Activated CD4-positive, alpha-beta T cell treated with anti-CD3 and anti-CD28 coated beads for 36 hours (primary cell): ENCODE data around the gene RBM20. TPM values are rescaled to one million over a fixed set of nuclear protein-coding genes. Genes with fewer than 3 reads are reported as not detected.

ENCODE experiments used
- ATAC-seq: fragments of 200-7000 bp; cut with Tn5 transposase; one replicate; pipeline ENCODE4 v1.10.0; 2021; ENCODE audit warnings: mild to moderate bottlenecking, moderate library complexity
- CTCF ChIA-PET: fragments of 350-600 bp; sonication (Branson Sonifier 250); formaldehyde crosslinking; loops from one replicate; lab custom pipeline; 2021; ENCODE audit warnings: antibody characterized with exemption; lab: Charles Lee
- POLR2A ChIA-PET: fragments of 350-600 bp; sonication (Branson Sonifier 250); formaldehyde crosslinking; loops from one replicate; lab custom pipeline; 2021; ENCODE audit warnings: antibody characterized with exemption, inconsistent platforms; lab: Charles Lee
- DNase-seq: peaks from one replicate; pipeline ENCODE4 v3.0.0-alpha.2; 2020
- H3K27ac Mint-ChIP-seq: one replicate; pipeline ENCODE4 v1.8.0; 2021; ENCODE audit warnings: mixed read lengths
- H3K27me3 Mint-ChIP-seq: one replicate; pipeline ENCODE4 v1.8.0; 2021; ENCODE audit warnings: mixed read lengths
- H3K36me3 Mint-ChIP-seq: one replicate; pipeline ENCODE4 v1.8.0; 2021; ENCODE audit warnings: low read depth, mixed read lengths
- H3K4me1 Mint-ChIP-seq: one replicate; pipeline ENCODE4 v1.8.0; 2021; ENCODE audit warnings: mixed read lengths
- H3K4me3 Mint-ChIP-seq: one replicate; pipeline ENCODE4 v1.8.0; 2021; ENCODE audit warnings: mild to moderate bottlenecking, moderate library complexity, mixed read lengths
- H3K9me3 Mint-ChIP-seq: one replicate; pipeline ENCODE4 v1.8.0; 2021; ENCODE audit warnings: low read depth, mixed read lengths
- intact Hi-C, 2 experiments: fragments of 100-400 bp; cut with DNase I in 1 of 2; cut with micrococcal nuclease in 1 of 2; formaldehyde crosslinking; loops; one replicate each; pipeline versions ENCODE4 v1.14.2 to v1.15.1; 2022 to 2024; cut with DNase I, micrococcal nuclease
- total RNA-seq, 2 experiments: library from RNA; stranded (reverse); gene quantifications; one replicate each; pipeline ENCODE4 v1.2.3, GENCODE V29; 2021

RBM20 gene
- total RNA-seq, 2 experiments from 2014 or later, result 0.05 to 0.40 TPM

DNA sequence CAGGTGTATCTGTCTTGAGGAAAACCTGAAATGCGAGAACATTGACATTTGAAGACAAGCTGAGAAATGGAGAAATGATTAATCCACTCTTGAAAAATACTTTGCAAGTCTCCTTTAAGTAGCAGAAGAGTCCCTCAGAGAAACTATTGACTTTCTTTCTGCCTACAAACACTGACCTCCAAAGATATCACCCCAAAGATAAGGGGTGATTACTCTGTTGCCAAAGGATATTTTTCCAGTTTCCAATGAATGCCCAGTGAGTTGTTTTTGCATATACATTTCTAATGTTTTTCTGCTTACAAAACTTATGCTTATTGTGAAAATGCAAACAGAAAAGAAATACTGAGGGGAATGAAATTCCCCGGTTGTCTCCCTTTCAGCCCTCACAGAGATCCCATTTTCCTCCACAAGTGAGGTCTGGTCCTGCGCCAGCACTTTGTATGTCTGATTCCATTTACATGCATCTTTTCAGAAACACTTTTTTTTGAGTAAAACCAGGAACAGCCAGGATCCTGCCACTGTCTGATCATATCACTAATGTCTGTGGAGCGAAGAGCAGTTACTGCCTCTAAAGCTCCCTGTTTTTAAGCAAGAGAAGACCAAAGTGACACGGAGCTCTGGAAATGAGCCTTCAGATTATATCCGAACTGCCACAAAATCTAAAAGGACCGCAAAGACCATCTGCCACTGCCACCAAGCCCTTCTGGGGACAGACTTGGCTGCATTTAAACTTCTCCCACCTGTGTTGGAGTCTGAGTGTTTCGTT lies 144.7 kb downstream of the RBM20 start:
- Mint-ChIP-seq H3K9me3 (no peaks in the 10 kb centered on the region), H3K4me1 (peaks cover 25% of the 10 kb centered on the region), H3K36me3 (no peaks in the 10 kb centered on the region), H3K27ac (no peak overlapping the region), H3K4me3 (no peak overlapping the region), H3K27me3 (no peaks in the 10 kb centered on the region)
- POLR2A ChIA-PET, result no interaction called here
- intact Hi-C loops, result no loop called here
- ATAC-seq (no peak), DNase-seq (no peak)
- CTCF ChIA-PET, result no interaction called here

DNA sequence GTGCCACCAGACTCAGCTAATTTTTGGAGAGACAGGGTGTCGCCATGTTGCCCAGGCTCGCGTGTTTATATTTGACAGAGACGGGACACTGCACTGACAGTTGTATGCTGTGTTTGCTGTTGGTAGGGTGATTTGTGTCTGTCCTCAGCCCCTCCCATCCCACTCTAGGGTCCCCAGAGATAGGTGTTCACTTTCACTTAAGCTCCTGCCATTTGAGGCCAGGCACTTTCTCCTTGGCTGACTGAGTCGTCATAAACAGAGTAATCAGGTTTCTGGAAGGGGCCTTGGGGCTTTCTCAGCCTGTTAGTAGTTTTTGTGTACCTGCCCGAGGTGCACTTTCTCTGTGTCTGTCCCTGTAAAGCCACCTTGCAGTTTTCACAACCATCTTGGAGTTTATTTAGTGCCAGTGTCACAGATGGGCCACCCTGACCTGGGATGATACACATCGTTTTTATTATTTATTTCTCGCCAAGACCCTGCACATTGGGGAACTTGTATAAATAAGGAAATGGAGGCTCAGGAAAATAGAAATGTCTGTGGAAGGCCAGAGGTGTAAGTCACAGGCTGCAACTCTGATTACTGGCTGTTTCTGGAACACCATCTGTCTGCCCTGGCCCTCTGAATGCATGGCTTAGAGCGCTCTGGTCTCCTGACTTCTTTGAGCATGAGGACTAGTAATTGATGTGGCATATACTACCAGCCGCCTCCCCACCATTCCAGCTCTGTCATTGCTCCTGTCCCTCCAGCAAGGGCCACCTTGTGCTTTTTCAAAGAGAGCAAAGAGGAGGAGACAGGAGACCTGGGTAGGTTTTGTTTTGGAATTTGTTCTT lies 145.7 kb downstream of the RBM20 start:
- ATAC-seq (no peak), DNase-seq (no peak)
- Mint-ChIP-seq H3K4me1 (peaks cover 16% of the 10 kb centered on the region), H3K27ac (no peak overlapping the region), H3K36me3 (no peaks in the 10 kb centered on the region), H3K4me3 (no peak overlapping the region), H3K27me3 (no peaks in the 10 kb centered on the region), H3K9me3 (no peaks in the 10 kb centered on the region)
- intact Hi-C loops, result no loop called here
- ChIA-PET POLR2A (no interaction called here), CTCF (interaction anchor here (0.8 to 1.7 kb wide), 2 partner anchors 20 to 287 kb away, joined by 3 read pairs; partner anchors contain the start of gene ADRA2A)

GRCh38 chr10:110790913-110791506 lies 146.9 kb downstream of the RBM20 start:
- Mint-ChIP-seq H3K27me3 (no peaks in the 10 kb centered on the region), H3K36me3 (no peaks in the 10 kb centered on the region), H3K27ac (no peak overlapping the region), H3K4me1 (peaks cover 6% of the 10 kb centered on the region), H3K9me3 (no peaks in the 10 kb centered on the region), H3K4me3 (no peak overlapping the region)
- intact Hi-C loops, result no loop called here
- DNase-seq (no peak), ATAC-seq (no peak)
- CTCF ChIA-PET, result interaction anchor here (0.5 to 1.7 kb wide), 6 partner anchors 12 to 286 kb away, joined by 3 to 5 read pairs (median 3); partner anchors contain the start of gene ADRA2A
- POLR2A ChIA-PET, result no interaction called here

- ChIA-PET CTCF (interaction anchor here (1.0 to 3.5 kb wide), 5 partner anchors 11 to 105 kb away, joined by 3 to 21 read pairs (median 3); no protein-coding TSS in a partner anchor), POLR2A (no interaction called here)
- no peaks in the 10 kb centered on the region for H3K36me3 Mint-ChIP-seq
- no peak overlapping the region for H3K27ac Mint-ChIP-seq
- no peaks in the 10 kb centered on the region for H3K27me3 Mint-ChIP-seq
- intact Hi-C loops, result no loop called here
- peaks cover under 1% of the 10 kb centered on the region for H3K4me1 Mint-ChIP-seq
- ATAC-seq (no peak), DNase-seq (no peak)
- no peak overlapping the region for H3K4me3 Mint-ChIP-seq
- H3K9me3 Mint-ChIP-seq, result no peaks in the 10 kb centered on the region
Measured at GRCh38 chr10:110791541-110792073, 147.5 kb downstream of the RBM20 start.

- Mint-ChIP-seq H3K27ac (no peak overlapping the region), H3K4me1 (no peaks in the 10 kb centered on the region), H3K36me3 (no peaks in the 10 kb centered on the region), H3K27me3 (no peaks in the 10 kb centered on the region), H3K9me3 (no peaks in the 10 kb centered on the region), H3K4me3 (no peak overlapping the region)
- ATAC-seq (no peak), DNase-seq (no peak)
- intact Hi-C loops, result no loop called here
- ChIA-PET POLR2A (no interaction called here), CTCF (interaction anchor here (0.5 to 3.5 kb wide), 6 partner anchors 11 to 311 kb away, joined by 3 to 21 read pairs (median 3); no protein-coding TSS in a partner anchor)
Measured at GRCh38 chr10:110792476-110793125, 148.5 kb downstream of the RBM20 start.

DNA sequence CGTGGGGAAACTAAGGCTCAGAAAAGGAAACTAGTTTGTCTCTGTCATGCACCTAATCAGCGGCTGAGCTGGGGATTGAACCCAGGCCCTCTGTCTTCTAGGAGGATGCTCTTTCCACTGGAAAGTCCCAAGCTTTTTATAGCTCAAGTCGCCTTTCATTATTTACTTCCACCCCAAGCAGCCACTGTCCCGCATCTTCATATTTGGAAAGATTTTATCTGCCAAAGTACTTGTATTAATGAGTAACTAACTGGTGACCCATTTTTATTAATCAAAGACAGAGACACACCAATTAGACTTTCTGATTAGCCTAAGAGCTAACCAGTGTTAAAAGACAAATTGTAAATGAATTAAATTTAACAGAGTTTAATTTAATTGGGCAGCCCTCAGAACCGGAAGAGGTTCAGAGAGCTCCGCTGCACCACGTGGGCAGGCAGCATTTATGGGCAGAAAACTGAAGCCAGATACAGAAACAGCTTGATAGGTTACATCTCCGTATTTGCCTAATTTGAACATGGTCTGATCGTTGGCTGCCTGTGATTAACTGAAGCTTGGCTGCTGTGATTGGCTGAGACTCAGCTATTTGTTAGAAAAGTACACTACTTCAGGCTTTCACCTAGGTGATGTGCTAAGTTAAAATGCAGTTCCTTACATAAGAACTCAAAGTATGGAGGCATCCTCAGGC lies 149.1 kb downstream of the RBM20 start:
- no peak overlapping the region for H3K27ac Mint-ChIP-seq
- H3K4me1 Mint-ChIP-seq, result peaks cover under 1% of the 10 kb centered on the region
- no peaks in the 10 kb centered on the region for H3K36me3 Mint-ChIP-seq
- ChIA-PET POLR2A (no interaction called here), CTCF (interaction anchor here (0.5 to 3.5 kb wide), 7 partner anchors 10 to 898 kb away, joined by 3 to 21 read pairs (median 3); no protein-coding TSS in a partner anchor)
- H3K4me3 Mint-ChIP-seq, result no peak overlapping the region
- no peaks in the 10 kb centered on the region for H3K9me3 Mint-ChIP-seq
- intact Hi-C loops, result no loop called here
- DNase-seq, result no peak
- ATAC-seq, result no peak
- H3K27me3 Mint-ChIP-seq, result no peaks in the 10 kb centered on the region

DNA sequence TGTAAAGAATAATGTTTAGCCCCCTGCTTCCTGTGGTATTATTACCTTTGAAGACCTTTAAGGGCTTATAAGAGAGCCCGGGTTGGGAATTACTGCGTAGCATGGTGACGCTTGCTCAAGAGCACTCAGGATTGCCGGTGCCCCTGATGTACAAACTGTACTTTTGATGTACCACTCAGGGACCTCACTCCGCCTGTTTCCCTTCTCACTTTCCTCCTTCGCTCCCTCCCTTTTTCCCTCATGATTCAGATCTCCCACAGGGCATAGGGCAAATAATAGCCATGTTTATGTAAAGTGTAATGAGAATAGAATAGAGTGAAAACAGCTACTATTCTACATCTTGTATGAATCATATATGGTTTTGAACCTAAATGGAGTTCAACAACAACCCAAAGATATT lies 149.8 kb downstream of the RBM20 start:
- ATAC-seq (no peak), DNase-seq (no peak)
- no peak overlapping the region for H3K4me3 Mint-ChIP-seq
- peaks cover 4% of the 10 kb centered on the region for H3K4me1 Mint-ChIP-seq
- peak overlapping the region; percentile 52 for H3K27ac Mint-ChIP-seq
- intact Hi-C loops, result no loop called here
- no peaks in the 10 kb centered on the region for H3K9me3 Mint-ChIP-seq
- ChIA-PET POLR2A (no interaction called here), CTCF (interaction anchor here (0.6 to 3.5 kb wide), 6 partner anchors 9 to 897 kb away, joined by 3 to 21 read pairs (median 4); no protein-coding TSS in a partner anchor)
- H3K27me3 Mint-ChIP-seq, result no peaks in the 10 kb centered on the region
- no peaks in the 10 kb centered on the region for H3K36me3 Mint-ChIP-seq

GRCh38 chr10:110794808-110795207 lies 150.7 kb downstream of the RBM20 start:
- Mint-ChIP-seq H3K27ac (no peak overlapping the region), H3K4me1 (peaks cover 4% of the 10 kb centered on the region), H3K27me3 (no peaks in the 10 kb centered on the region), H3K9me3 (no peaks in the 10 kb centered on the region), H3K36me3 (no peaks in the 10 kb centered on the region), H3K4me3 (no peak overlapping the region)
- no peak for ATAC-seq
- ChIA-PET POLR2A (no interaction called here), CTCF (interaction anchor here (0.6 to 3.5 kb wide), 6 partner anchors 9 to 1345 kb away, joined by 3 to 21 read pairs (median 3); no protein-coding TSS in a partner anchor)
- intact Hi-C loops, result no loop called here
- no peak for DNase-seq

DNA sequence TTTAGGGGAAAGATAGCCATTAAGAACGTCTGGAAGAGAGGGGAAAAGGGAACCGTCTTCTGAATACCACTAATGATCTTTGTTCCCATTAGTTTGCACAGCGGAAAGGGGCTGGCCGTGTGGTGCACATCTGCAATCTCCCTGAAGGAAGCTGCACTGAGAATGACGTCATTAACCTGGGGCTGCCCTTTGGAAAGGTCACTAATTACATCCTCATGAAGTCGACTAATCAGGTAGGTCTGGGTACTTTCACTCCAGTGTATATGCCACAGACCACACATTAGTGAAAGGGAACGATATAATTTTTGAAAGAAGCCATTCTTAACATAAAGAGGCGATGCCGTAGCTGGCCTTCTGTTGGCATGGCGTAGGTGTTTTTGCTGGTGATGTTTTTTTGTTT lies 153.3 kb downstream of the RBM20 start:
- DNase-seq (no peak), ATAC-seq (no peak)
- Mint-ChIP-seq H3K36me3 (no peaks in the 10 kb centered on the region), H3K4me3 (no peak overlapping the region), H3K9me3 (no peaks in the 10 kb centered on the region), H3K4me1 (peaks cover 6% of the 10 kb centered on the region), H3K27ac (no peak overlapping the region), H3K27me3 (no peaks in the 10 kb centered on the region)
- intact Hi-C loops, result no loop called here
- ChIA-PET POLR2A (no interaction called here), CTCF (interaction anchor here (1.2 kb wide), 1 partner anchor 114 kb away, joined by 3 read pairs; no protein-coding TSS in a partner anchor)

DNA sequence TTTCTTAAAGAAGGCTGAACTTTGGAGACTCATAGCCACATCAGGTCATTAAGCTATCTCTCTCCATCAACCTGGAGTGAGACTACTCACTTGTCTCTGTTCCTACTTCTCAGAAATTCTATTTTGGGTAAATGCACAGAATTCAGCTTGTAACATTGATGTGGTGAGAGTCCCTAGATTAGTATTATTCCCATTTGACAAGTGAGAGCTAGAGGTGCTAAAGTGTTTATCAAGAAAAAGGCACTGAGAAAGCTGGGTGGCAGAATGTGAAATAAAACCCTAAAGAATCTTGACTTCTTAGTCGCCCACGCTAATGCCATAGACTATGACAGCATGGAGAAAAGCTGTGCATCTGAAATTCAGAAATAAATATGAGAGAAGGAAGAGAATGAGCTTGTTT lies 154.2 kb downstream of the RBM20 start:
- Mint-ChIP-seq H3K4me1 (peaks cover 15% of the 10 kb centered on the region), H3K36me3 (no peaks in the 10 kb centered on the region), H3K27me3 (no peaks in the 10 kb centered on the region), H3K4me3 (no peak overlapping the region), H3K27ac (no peak overlapping the region), H3K9me3 (no peaks in the 10 kb centered on the region)
- intact Hi-C loops, result no loop called here
- CTCF ChIA-PET, result interaction anchor here (1.2 to 1.8 kb wide), 3 partner anchors 12 to 115 kb away, joined by 3 to 5 read pairs (median 4); no protein-coding TSS in a partner anchor
- ATAC-seq (no peak), DNase-seq (no peak)
- POLR2A ChIA-PET, result no interaction called here
